ENCODE data around the gene PRKAG2. TPM values are rescaled to one million over a fixed set of nuclear protein-coding genes. Genes with fewer than 3 reads are reported as not detected.

PRKAG2 gene
- total and polyA plus RNA-seq, 8 donors = 19.9 to 302 (median 60.9) TPM

- H3K4me3 ChIP-seq = no peak overlapping the region
- peak in 1 of 2 donors; percentile 72 for DNase-seq
- peaks cover 0 to 15% (median 3%) of the 10 kb centered on the region in 4 donors for H3K4me1 ChIP-seq
- H3K36me3 ChIP-seq = peaks cover 0 to 29% (median 5%) of the 10 kb centered on the region in 4 donors
- peaks cover 0 to 8% (median 3%) of the 10 kb centered on the region in 4 donors for H3K9me3 ChIP-seq
- TF ChIP-seq CTCF (IDR thresholded peaks at IDR 0.05) (no peak), POLR2AphosphoS5 (IDR thresholded peaks at IDR 0.05) (peak in 1 of 3 donors; percentile 60), POLR2A (IDR thresholded peaks at IDR 0.05) (no peak)
- H3K27me3 ChIP-seq = no peaks in the 10 kb centered on the region
- intact Hi-C loops (cut with DNase I; ENCODE audit: low total_unique reads) = no loop called here
- WGBS, 5 donors = 62 to 78% (median 68%) methylated on average over 6 of the region's 6 CpGs
- peak overlapping the region in 4 of 5 donors; percentile 11 to 56 (median 52) for H3K27ac ChIP-seq
Measured at GRCh38 chr7:151665368-151665767, 211.5 kb downstream of the PRKAG2 start.

DNA sequence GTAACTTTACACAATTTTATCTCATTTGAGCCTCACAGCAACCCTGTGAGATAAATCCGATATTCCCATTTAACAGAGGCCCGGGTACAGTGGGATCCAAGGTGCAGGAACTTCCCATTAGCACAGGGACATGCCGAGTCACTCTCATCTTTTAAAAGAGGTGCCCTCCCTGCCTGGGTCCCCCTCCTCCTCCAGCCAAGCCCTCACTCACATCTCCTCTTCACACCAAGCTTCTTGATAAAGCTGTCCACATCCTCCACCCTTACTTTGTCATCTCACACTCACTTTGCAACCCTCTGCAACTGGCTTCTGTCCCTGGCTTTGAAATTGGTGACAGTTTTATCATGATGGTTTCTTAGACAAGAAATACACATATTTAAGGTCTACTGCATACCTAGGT, 212.6 kb downstream of the PRKAG2 start:
- Histone ChIP-seq H3K27me3 (no peaks in the 10 kb centered on the region), H3K36me3 (peaks cover 0 to 28% (median 5%) of the 10 kb centered on the region in 4 donors), H3K9me3 (peaks cover 0 to 8% (median 3%) of the 10 kb centered on the region in 4 donors), H3K4me1 (peaks cover 0 to 21% (median 3%) of the 10 kb centered on the region in 4 donors), H3K27ac (peak overlapping the region in 2 of 5 donors; percentile 8 to 48), H3K4me3 (no peak overlapping the region)
- intact Hi-C loops (cut with DNase I; ENCODE audit: low total_unique reads) = no loop called here
- WGBS, 5 donors = 86 to 97% (median 93%) methylated on average over 3 of the region's 3 CpGs
- no peak for TF ChIP-seq CTCF (IDR thresholded peaks at IDR 0.05)
- TF ChIP-seq EP300 (IDR thresholded peaks at IDR 0.05) = no peak
- TF ChIP-seq POLR2A (IDR thresholded peaks at IDR 0.05) = no peak
- TF ChIP-seq POLR2AphosphoS5 (IDR thresholded peaks at IDR 0.05) = no peak
- no peak for DNase-seq

DNA sequence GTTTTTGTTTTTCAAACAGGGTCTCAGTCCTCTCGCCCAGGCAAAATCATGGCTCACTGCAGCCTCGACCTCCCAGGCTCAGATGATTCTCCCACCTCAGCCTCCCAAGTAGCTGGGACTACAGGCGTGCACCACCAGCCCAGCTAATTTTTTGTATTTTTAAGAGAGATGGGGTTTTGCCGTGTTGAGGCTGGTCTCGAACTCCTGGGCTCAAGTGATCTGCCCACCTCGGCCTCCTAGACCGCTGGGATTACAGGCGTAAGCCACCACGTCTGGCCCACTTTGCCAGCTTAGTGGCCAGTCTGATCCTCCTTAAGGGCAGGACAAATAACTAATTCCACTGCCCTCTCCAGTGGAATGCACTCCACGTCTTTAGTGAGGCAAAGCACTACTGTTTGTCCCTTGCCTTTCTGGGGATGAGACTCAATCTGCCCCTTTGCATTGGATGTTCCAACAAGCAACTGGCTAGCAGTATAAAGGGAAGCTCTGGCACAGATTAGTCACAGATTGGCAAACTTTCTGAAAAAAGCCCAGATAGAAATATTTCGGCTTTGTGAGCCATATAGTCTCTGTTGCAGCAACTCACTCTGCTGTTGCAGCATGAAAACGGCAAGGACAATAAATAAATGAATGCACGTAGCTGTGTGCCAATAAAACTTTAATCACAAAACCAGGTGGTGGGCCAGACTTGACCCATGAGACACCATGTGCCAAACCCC, 213.4 kb downstream of the PRKAG2 start:
- intact Hi-C loops (cut with DNase I; ENCODE audit: low total_unique reads) = no loop called here
- WGBS, 5 donors = 87 to 95% (median 92%) methylated on average over 13 of the region's 13 CpGs
- H3K4me3 ChIP-seq = no peak overlapping the region
- H3K4me1 ChIP-seq = peaks cover 0 to 24% (median 3%) of the 10 kb centered on the region in 4 donors
- TF ChIP-seq POLR2AphosphoS5 (IDR thresholded peaks at IDR 0.05) = no peak
- no peak for TF ChIP-seq CTCF (IDR thresholded peaks at IDR 0.05)
- no peak for TF ChIP-seq POLR2A (IDR thresholded peaks at IDR 0.05)
- H3K27me3 ChIP-seq = no peaks in the 10 kb centered on the region
- peaks cover 0 to 21% (median 4%) of the 10 kb centered on the region in 4 donors for H3K36me3 ChIP-seq
- peak overlapping the region in 1 of 5 donors; percentile 8 for H3K27ac ChIP-seq
- DNase-seq = no peak
- H3K9me3 ChIP-seq = peaks cover 0 to 8% (median 3%) of the 10 kb centered on the region in 4 donors

GRCh38 chr7:151662251-151662826, 214.6 kb downstream of the PRKAG2 start:
- peaks cover 0 to 9% (median 0%) of the 10 kb centered on the region in 4 donors for H3K36me3 ChIP-seq
- peaks cover 0 to 8% (median 0%) of the 10 kb centered on the region in 4 donors for H3K9me3 ChIP-seq
- intact Hi-C loops (cut with DNase I; ENCODE audit: low total_unique reads) = no loop called here
- H3K4me1 ChIP-seq = peaks cover 0 to 24% (median 3%) of the 10 kb centered on the region in 4 donors
- no peak overlapping the region for H3K27ac ChIP-seq
- no peak overlapping the region for H3K4me3 ChIP-seq
- no peak for DNase-seq
- TF ChIP-seq POLR2AphosphoS5 (IDR thresholded peaks at IDR 0.05) (no peak), POLR2A (IDR thresholded peaks at IDR 0.05) (no peak), EP300 (IDR thresholded peaks at IDR 0.05) (no peak), CTCF (IDR thresholded peaks at IDR 0.05) (no peak)
- 80 to 91% (median 86%) methylated on average over 7 of the region's 7 CpGs for WGBS, 5 donors
- no peaks in the 10 kb centered on the region for H3K27me3 ChIP-seq
